ENCODE data around the gene SMYD5.
"Not testable (repeated sequence)": the region's sequence is repeated elsewhere in the genome, so short reads cannot be mapped to it uniquely, and the experiment has no call there.

SMYD5 gene

DNA sequence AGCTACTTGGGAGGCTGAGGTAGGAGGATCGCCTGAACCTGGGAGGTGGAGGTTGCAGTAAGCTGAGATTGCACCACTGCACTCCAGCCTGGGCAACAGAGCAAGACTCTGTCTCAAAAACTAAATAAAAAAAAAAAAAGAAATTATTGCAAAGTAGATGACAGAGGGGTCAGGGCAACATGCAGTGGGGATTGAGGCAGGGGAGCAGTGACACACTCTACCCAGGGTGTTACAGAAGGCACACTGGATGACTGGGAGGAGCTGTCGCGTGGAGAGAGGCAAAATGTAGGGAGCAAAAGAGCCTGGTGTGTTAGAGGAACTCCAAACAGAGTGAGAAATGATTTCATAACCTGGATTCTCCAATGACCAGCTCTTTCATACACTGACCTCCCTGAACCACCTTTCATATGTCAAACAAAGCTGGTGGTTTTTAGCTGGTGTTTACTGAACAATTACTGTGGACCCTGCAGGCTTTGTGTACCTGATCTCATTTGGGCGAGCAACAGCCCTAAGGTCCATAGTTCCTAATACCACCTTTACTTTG, 48.1 kb downstream of the SMYD5 start:
- DNase-seq = no peak

GRCh38 chr2:73262691-73263429, 48.8 kb downstream of the SMYD5 start:
- DNase-seq = not testable (repeated sequence)

DNA sequence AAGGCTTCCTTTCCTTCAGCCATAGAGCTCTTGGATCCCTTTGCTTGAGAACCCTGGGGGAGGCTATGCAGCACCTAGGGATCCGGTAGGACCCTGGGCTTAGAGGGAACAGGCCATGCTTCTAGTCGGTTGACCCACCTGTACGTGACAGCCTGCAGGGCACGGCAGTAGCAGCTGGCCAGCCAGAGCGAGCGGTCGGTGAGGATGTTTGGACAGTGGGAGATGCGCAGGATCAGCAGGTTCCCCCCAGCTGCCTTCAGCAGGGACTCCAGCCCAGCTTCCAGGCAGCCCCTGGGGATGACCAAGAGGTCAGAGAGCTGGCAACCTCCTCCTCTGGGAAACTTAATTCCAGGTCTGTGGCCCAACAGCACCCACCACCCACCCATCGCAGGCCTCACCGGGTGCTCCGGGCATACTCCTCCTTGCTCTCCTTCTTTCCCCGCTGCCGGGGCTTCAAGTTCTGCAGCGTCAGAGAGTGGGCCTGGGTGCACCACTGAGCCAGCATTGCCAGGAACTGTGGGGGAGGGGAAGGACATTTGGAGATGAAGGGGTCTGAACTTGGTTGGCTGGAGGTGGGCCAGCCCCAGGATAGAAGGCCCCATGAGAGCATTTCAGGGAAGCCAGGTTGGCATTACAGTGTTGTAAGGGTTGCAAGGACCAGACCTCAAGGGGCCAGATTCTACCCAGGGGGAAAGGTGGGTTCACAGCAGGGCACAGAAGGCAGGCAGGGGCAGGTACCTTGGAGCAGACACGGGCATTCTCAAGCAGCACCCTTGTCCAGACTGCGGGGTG, 49.7 kb downstream of the SMYD5 start:
- no peak for DNase-seq

- DNase-seq = no peak
Observed at GRCh38 chr2:73264332-73264606, 50.2 kb downstream of the SMYD5 start.

DNA sequence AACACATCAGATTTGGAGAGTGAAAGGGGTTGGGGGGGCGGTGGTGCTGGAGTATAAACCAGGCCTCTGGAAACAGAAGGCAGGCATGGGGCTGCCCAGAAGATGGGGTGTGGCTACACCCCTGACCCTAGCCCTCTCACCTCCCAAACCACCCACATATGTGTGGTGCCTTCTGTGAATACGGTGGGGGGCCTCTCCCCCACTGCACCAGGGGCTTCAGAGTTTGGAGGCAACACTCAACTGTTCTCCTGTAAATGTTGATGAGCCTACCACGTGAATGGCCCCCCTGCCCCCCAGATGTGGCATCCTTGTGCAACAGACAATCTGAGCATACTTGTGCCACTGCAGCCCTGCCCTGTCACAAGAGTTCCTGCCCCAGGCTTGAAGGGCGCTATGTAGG, 50.7 kb downstream of the SMYD5 start:
- no peak for DNase-seq

- DNase-seq = no peak
Observed at GRCh38 chr2:73265298-73266060, 51.4 kb downstream of the SMYD5 start.

DNA sequence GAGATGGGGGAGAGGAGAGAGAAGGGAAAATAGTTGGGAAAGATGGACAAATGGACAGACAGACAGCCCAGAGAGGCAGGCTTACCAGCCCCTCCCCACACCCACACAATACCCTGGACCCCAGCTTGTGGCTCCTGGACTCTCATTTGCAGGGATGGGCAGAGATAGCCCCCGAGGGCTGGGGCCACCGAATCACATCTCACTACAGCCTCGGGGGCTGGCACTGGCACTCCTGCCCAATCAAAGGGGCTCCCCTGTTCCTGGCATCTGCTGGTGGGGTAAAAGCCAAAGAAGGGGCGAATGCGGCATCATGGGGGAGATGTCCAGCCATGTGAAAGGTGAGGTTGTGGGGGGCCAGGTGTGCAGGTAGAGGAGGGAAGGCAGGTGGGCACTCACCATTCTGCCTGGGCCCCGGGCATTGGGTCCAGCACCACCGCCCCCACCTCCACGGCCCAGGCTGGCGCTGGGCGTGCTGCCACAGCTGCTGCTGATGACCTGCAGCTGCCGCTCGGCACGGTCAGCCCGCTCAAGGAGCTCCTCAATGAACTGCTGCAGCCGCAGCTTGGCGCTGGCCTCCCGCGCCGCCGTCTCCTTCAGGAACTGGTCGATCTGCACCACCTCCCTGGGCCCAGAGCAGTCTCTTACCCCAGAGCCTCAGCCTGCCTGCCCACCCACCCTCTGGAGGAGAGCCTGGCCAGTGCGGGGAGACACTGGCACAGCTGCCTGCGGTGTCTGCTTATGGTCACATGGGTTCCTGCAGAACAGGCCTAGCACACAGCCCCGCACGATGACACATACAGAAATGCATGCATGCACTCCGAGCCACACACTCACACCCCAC, 52.2 kb downstream of the SMYD5 start:
- DNase-seq = no peak

DNA sequence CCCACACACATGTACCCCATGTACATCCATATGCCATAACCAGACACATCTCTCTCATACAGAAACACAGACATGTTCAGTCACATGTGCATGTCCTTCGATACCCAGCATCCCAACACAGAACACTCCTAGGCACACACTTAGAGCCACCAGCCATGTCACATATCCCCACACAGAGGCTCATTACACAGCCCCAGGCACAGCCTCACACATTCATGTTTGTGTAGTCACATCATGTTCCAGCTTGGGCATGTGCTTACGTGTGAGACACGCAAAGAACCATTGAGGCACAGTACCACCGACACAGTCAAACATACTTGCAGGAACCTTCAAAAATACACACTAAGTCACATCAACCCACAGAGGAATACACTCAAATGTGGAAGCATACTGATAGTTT, 53.0 kb downstream of the SMYD5 start:
- DNase-seq = no peak

GRCh38 chr2:73268366-73268829, 54.4 kb downstream of the SMYD5 start:
- no peak for DNase-seq

- peak; percentile 59 to 91 (median 61) for DNase-seq
Observed at GRCh38 chr2:73268830-73269685, 55.0 kb downstream of the SMYD5 start.

GRCh38 chr2:73269686-73270465, 55.8 kb downstream of the SMYD5 start:
- peak in 1 of 5 experiments; percentile 15 for DNase-seq

GRCh38 chr2:73272270-73272669, 58.2 kb downstream of the SMYD5 start:
- no peak for DNase-seq

All from T-helper 2 cell (primary cell).